ENCODE data around the gene RBM22. TPM values are rescaled to one million over a fixed set of nuclear protein-coding genes. Genes with fewer than 3 reads are reported as not detected.

Gene RBM22
- total RNA-seq, 5 donors from 2014 or later (not counting 1 experiment from before 2014, with no cell fraction given) = 73.3 to 98.8 (median 82.3) TPM

DNA sequence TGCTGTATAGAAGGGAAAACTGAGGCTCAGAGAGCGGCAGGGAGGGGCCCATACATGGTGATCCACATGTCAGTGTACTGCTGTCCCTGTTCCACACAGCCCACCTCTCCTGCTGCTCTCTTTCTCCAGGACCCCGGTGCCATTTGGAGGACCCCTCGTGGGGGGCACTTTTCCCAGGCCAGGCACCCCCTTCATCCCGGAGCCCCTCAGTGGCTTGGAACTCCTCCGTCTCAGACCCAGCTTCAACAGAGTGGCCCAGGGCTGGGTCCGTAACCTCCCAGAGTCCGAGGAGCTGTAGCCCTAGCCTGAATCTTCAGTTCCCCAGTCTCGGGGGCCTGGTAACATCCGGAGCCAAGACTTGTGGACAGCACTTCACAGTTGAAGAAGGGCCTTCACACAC is 24.3 kb downstream of the RBM22 start:
- no peak overlapping the region for H3K4me3 ChIP-seq (ENCODE audit: control insufficient read depth in 1 of 2, extremely low read depth in 1 of 2, low read length in 1 of 2)
- ATAC-seq (replicated peaks in 1 of 4) (no peak), DNase-seq (no peak)
- no peak overlapping the region for H3K27ac ChIP-seq (ENCODE audit: low read length)
- H3K27ac Mint-ChIP-seq = no peak overlapping the region
- no peaks in the 10 kb centered on the region for H3K9me3 Mint-ChIP-seq
- H3K4me3 Mint-ChIP-seq = no peak overlapping the region
- peaks cover 0 to 17% of the 10 kb centered on the region in 2 experiments for H3K27me3 ChIP-seq (replicated peaks in 1 of 2; ENCODE audit: control insufficient read depth in 2 of 2, extremely low read depth in 1 of 2, insufficient read depth in 2 of 2, low read length in 1 of 2)
- H3K27me3 Mint-ChIP-seq = peaks cover 0 to 10% of the 10 kb centered on the region in 2 donors
- H3K4me1 Mint-ChIP-seq = peaks cover 0 to 7% (median 4%) of the 10 kb centered on the region in 3 donors
- H3K36me3 ChIP-seq (ENCODE audit: control insufficient read depth in 2 of 2, extremely low read depth in 1 of 2, insufficient read depth in 1 of 2, low read length in 1 of 2) = no peaks in the 10 kb centered on the region
- 93% methylated on average over 7 of the region's 9 CpGs for WGBS (ENCODE audit: insufficient coverage)
- peaks cover 0 to 14% of the 10 kb centered on the region in 2 experiments for H3K4me1 ChIP-seq (ENCODE audit: control insufficient read depth in 1 of 2, extremely low read depth in 1 of 2, insufficient read depth in 2 of 2, low read length in 2 of 2)
- POLR2A ChIA-PET = no interaction called here
- no peaks in the 10 kb centered on the region for H3K9me3 ChIP-seq
- H3K36me3 Mint-ChIP-seq = peaks cover 12% of the 10 kb centered on the region
- CTCF ChIA-PET = no interaction called here

GRCh38 chr5:150675069-150675468 is 25.8 kb downstream of the RBM22 start:
- Histone ChIP-seq H3K9me3 (no peaks in the 10 kb centered on the region), H3K36me3 (ENCODE audit: control insufficient read depth in 2 of 2, extremely low read depth in 1 of 2, insufficient read depth in 1 of 2, low read length in 1 of 2) (no peaks in the 10 kb centered on the region), H3K4me1 (ENCODE audit: control insufficient read depth in 1 of 2, extremely low read depth in 1 of 2, insufficient read depth in 2 of 2, low read length in 2 of 2) (peaks cover 0 to 19% of the 10 kb centered on the region in 2 experiments), H3K27me3 (replicated peaks in 1 of 2; ENCODE audit: control insufficient read depth in 2 of 2, extremely low read depth in 1 of 2, insufficient read depth in 2 of 2, low read length in 1 of 2) (peaks cover 0 to 31% of the 10 kb centered on the region in 2 experiments), H3K27ac (ENCODE audit: low read length) (no peak overlapping the region), H3K4me3 (ENCODE audit: control insufficient read depth in 1 of 2, extremely low read depth in 1 of 2, low read length in 1 of 2) (no peak overlapping the region)
- H3K27ac Mint-ChIP-seq = no peak overlapping the region
- peaks cover 0 to 17% (median 12%) of the 10 kb centered on the region in 3 donors for H3K4me1 Mint-ChIP-seq
- ChIA-PET CTCF (interaction anchor here in 1 of 2 donors (0.6 kb wide), 1 partner anchor 1836 kb away, joined by 3 read pairs; no protein-coding TSS in a partner anchor), POLR2A (interaction anchor here in 1 of 2 donors (0.8 kb wide), 1 partner anchor 26 kb away, joined by 3 read pairs; the partner anchor contains the start of gene RBM22)
- peaks cover 9 to 21% of the 10 kb centered on the region in 2 donors for H3K27me3 Mint-ChIP-seq
- no peak overlapping the region for H3K4me3 Mint-ChIP-seq
- DNase-seq (no peak), ATAC-seq (replicated peaks in 1 of 4) (no peak)
- no peaks in the 10 kb centered on the region for H3K9me3 Mint-ChIP-seq
- WGBS (ENCODE audit: insufficient coverage) = no CpG with 5 or more reads among the region's 6 CpGs
- H3K36me3 Mint-ChIP-seq = peaks cover 2% of the 10 kb centered on the region

- CTCF ChIA-PET = no interaction called here
- no peak overlapping the region for H3K27ac Mint-ChIP-seq
Measured at GRCh38 chr5:150674341-150674821, 26.5 kb downstream of the RBM22 start.

DNA sequence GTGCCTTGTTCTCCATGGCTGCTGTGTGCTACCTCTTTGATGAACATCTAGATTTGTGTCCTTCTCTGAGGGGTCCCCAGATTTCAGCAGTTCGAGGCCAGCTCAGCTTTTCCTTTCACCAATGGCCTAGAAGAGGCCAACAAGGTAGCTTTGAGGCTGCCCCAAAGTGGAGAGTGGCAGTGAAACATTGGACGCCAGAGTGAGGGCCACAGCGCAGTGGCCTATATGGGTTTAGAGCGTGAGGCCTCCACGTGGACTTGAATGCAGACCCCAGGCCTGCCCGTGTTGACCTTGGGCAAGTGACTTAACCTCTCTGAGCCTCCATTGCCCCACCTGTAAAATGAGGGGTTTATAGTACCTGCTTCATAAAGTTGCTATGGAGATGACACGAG is 28.0 kb downstream of the RBM22 start:
- H3K4me3 ChIP-seq (ENCODE audit: control insufficient read depth in 1 of 2, extremely low read depth in 1 of 2, low read length in 1 of 2) = no peak overlapping the region
- H3K27ac Mint-ChIP-seq = no peak overlapping the region

More at GRCh38 chr5:150674341-150674821, 26.5 kb downstream of the RBM22 start:
- WGBS (ENCODE audit: insufficient coverage) = 79% methylated on average over 3 of the region's 4 CpGs
- H3K36me3 ChIP-seq (ENCODE audit: control insufficient read depth in 2 of 2, extremely low read depth in 1 of 2, insufficient read depth in 1 of 2, low read length in 1 of 2) = no peaks in the 10 kb centered on the region
- Mint-ChIP-seq H3K4me1 (peaks cover 0 to 17% (median 12%) of the 10 kb centered on the region in 3 donors), H3K36me3 (peaks cover 2% of the 10 kb centered on the region), H3K4me3 (no peak overlapping the region), H3K27me3 (peaks cover 12 to 24% of the 10 kb centered on the region in 2 donors), H3K9me3 (no peaks in the 10 kb centered on the region)
- ATAC-seq (replicated peaks in 1 of 4) (no peak), DNase-seq (no peak)
- no peak overlapping the region for H3K27ac ChIP-seq (ENCODE audit: low read length)
- H3K9me3 ChIP-seq = no peaks in the 10 kb centered on the region
- H3K27me3 ChIP-seq (replicated peaks in 1 of 2; ENCODE audit: control insufficient read depth in 2 of 2, extremely low read depth in 1 of 2, insufficient read depth in 2 of 2, low read length in 1 of 2) = peaks cover 0 to 37% of the 10 kb centered on the region in 2 experiments
- POLR2A ChIA-PET = no interaction called here
- H3K4me1 ChIP-seq (ENCODE audit: control insufficient read depth in 1 of 2, extremely low read depth in 1 of 2, insufficient read depth in 2 of 2, low read length in 2 of 2) = peaks cover 0 to 19% of the 10 kb centered on the region in 2 experiments
- H3K4me3 ChIP-seq (ENCODE audit: control insufficient read depth in 1 of 2, extremely low read depth in 1 of 2, low read length in 1 of 2) = no peak overlapping the region

DNA sequence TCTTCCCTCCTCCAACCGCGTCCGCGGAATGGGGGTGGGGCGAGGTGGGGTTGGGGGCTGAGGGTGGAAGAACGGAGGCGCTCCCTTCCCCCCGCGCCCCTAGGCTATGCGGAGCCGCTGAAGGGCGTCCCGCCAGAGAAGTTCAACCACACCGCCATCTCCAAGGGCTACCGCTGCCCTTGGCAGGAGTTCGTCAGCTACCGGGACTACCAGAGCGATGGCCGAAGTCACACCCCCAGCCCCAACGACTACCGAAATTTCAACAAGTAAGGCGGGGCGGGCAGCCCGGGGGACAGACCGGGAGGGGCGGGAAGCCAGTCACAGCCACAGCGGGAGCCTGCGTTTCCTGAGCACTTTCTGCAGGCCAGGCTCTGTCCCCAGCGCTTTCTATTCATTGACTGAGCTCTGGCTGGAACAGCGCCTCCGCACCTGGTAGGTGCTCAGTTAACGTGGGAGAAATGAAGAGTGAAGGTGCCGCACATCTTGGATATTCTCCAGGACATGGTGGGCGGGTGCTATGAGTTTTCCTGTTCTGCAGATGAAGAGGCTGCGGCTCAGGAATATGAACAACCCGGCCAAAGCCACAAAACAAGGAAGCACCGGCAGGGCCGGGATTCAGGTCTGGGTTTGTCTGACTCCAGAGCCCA is 28.5 kb downstream of the RBM22 start:
- peaks cover 12 to 24% of the 10 kb centered on the region in 2 donors for H3K27me3 Mint-ChIP-seq
- H3K4me3 Mint-ChIP-seq = peak overlapping the region; percentile 76 to 77 (median 76)
- ChIA-PET CTCF (no interaction called here), POLR2A (interaction anchor here in 1 of 2 donors (0.6 kb wide), 1 partner anchor 14 kb away, joined by 3 read pairs; no protein-coding TSS in a partner anchor)
- peak in 13 of 35 experiments; percentile 9 to 35 (median 18) for DNase-seq
- H3K4me1 ChIP-seq (ENCODE audit: control insufficient read depth in 1 of 2, extremely low read depth in 1 of 2, insufficient read depth in 2 of 2, low read length in 2 of 2) = peaks cover 0 to 19% of the 10 kb centered on the region in 2 experiments
- H3K27ac Mint-ChIP-seq = no peak overlapping the region
- peak overlapping the region; percentile 49 to 72 for H3K4me3 ChIP-seq (ENCODE audit: control insufficient read depth in 1 of 2, extremely low read depth in 1 of 2, low read length in 1 of 2)
- H3K27ac ChIP-seq (ENCODE audit: low read length) = no peak overlapping the region
- no peaks in the 10 kb centered on the region for H3K9me3 ChIP-seq
- H3K4me1 Mint-ChIP-seq = peaks cover 0 to 17% (median 12%) of the 10 kb centered on the region in 3 donors
- ATAC-seq (replicated peaks in 1 of 4) = peak; percentile 67 to 80 (median 75)
- peaks cover 0 to 44% of the 10 kb centered on the region in 2 experiments for H3K27me3 ChIP-seq (replicated peaks in 1 of 2; ENCODE audit: control insufficient read depth in 2 of 2, extremely low read depth in 1 of 2, insufficient read depth in 2 of 2, low read length in 1 of 2)
- H3K36me3 ChIP-seq (ENCODE audit: control insufficient read depth in 2 of 2, extremely low read depth in 1 of 2, insufficient read depth in 1 of 2, low read length in 1 of 2) = no peaks in the 10 kb centered on the region
- 10% methylated on average over 31 of the region's 38 CpGs for WGBS (ENCODE audit: insufficient coverage)
- no peaks in the 10 kb centered on the region for H3K36me3 Mint-ChIP-seq
- no peaks in the 10 kb centered on the region for H3K9me3 Mint-ChIP-seq

More for the DNA sequence above, 28.0 kb downstream of the RBM22 start:
- ChIA-PET CTCF (no interaction called here), POLR2A (interaction anchor here in 1 of 2 donors (0.6 kb wide), 1 partner anchor 15 kb away, joined by 3 read pairs; no protein-coding TSS in a partner anchor)
- ATAC-seq (replicated peaks in 1 of 4) = no peak
- H3K9me3 Mint-ChIP-seq = no peaks in the 10 kb centered on the region
- WGBS (ENCODE audit: insufficient coverage) = 29% methylated on average over 1 of the region's 7 CpGs
- H3K27ac ChIP-seq (ENCODE audit: low read length) = no peak overlapping the region
- H3K4me1 Mint-ChIP-seq = peaks cover 0 to 17% (median 12%) of the 10 kb centered on the region in 3 donors
- H3K9me3 ChIP-seq = no peaks in the 10 kb centered on the region
- no peaks in the 10 kb centered on the region for H3K36me3 Mint-ChIP-seq
- H3K27me3 Mint-ChIP-seq = peaks cover 12 to 24% of the 10 kb centered on the region in 2 donors
- peaks cover 0 to 19% of the 10 kb centered on the region in 2 experiments for H3K4me1 ChIP-seq (ENCODE audit: control insufficient read depth in 1 of 2, extremely low read depth in 1 of 2, insufficient read depth in 2 of 2, low read length in 2 of 2)
- peaks cover 0 to 44% of the 10 kb centered on the region in 2 experiments for H3K27me3 ChIP-seq (replicated peaks in 1 of 2; ENCODE audit: control insufficient read depth in 2 of 2, extremely low read depth in 1 of 2, insufficient read depth in 2 of 2, low read length in 1 of 2)
- H3K4me3 Mint-ChIP-seq = peak overlapping the region in 2 of 3 donors; percentile 76 to 77
- DNase-seq = no peak
- no peaks in the 10 kb centered on the region for H3K36me3 ChIP-seq (ENCODE audit: control insufficient read depth in 2 of 2, extremely low read depth in 1 of 2, insufficient read depth in 1 of 2, low read length in 1 of 2)

GRCh38 chr5:150671509-150672236 is 29.2 kb downstream of the RBM22 start:
- H3K9me3 ChIP-seq = no peaks in the 10 kb centered on the region
- peak overlapping the region; percentile 49 to 72 for H3K4me3 ChIP-seq (ENCODE audit: control insufficient read depth in 1 of 2, extremely low read depth in 1 of 2, low read length in 1 of 2)
- 5% methylated on average over 34 of the region's 51 CpGs for WGBS (ENCODE audit: insufficient coverage)
- Mint-ChIP-seq H3K27me3 (peaks cover 12 to 24% of the 10 kb centered on the region in 2 donors), H3K9me3 (no peaks in the 10 kb centered on the region), H3K4me3 (peak overlapping the region; percentile 76 to 77 (median 76)), H3K4me1 (peaks cover 0 to 17% (median 12%) of the 10 kb centered on the region in 3 donors), H3K36me3 (no peaks in the 10 kb centered on the region), H3K27ac (no peak overlapping the region)
- POLR2A ChIA-PET = interaction anchor here in 1 of 2 donors (0.6 to 0.7 kb wide), 2 partner anchors 27 to 410 kb away, joined by 3 to 5 read pairs; no protein-coding TSS in a partner anchor
- CTCF ChIA-PET = interaction anchor here in 1 of 2 donors (1.0 kb wide), 1 partner anchor 175 kb away, joined by 3 read pairs; the partner anchor contains the start of gene IRGM
- ATAC-seq (replicated peaks in 1 of 4) (peak; percentile 48 to 65 (median 58)), DNase-seq (peak in 5 of 35 experiments; percentile 11 to 22 (median 18))
- no peaks in the 10 kb centered on the region for H3K36me3 ChIP-seq (ENCODE audit: control insufficient read depth in 2 of 2, extremely low read depth in 1 of 2, insufficient read depth in 1 of 2, low read length in 1 of 2)
- H3K27me3 ChIP-seq (replicated peaks in 1 of 2; ENCODE audit: control insufficient read depth in 2 of 2, extremely low read depth in 1 of 2, insufficient read depth in 2 of 2, low read length in 1 of 2) = peaks cover 0 to 47% of the 10 kb centered on the region in 2 experiments
- H3K4me1 ChIP-seq (ENCODE audit: control insufficient read depth in 1 of 2, extremely low read depth in 1 of 2, insufficient read depth in 2 of 2, low read length in 2 of 2) = peaks cover 0 to 19% of the 10 kb centered on the region in 2 experiments
- no peak overlapping the region for H3K27ac ChIP-seq (ENCODE audit: low read length)
